Caco-2 (cell line): Measurements from ENCODE around the gene KLHL14. TPM values are rescaled to one million over a fixed set of nuclear protein-coding genes. Genes with fewer than 3 reads are reported as not detected.

Experiments
- BruUV-seq: library from RNA; stranded (reverse); fragments of 400-500 nt; replicated peaks from 2 replicates; lab custom pipeline; 2021; lab: Mats Ljungman, UMichigan
- CTCF ChIA-PET: fragments of 300-600 bp; sonication (Branson Sonifier 250); formaldehyde crosslinking; loops from one replicate; lab custom pipeline; 2022; ENCODE audit warnings: antibody characterized with exemption; lab: Charles Lee
- POLR2A ChIA-PET: fragments of 300-600 bp; sonication (Branson Sonifier 250); formaldehyde crosslinking; loops from one replicate; lab custom pipeline; 2022; ENCODE audit warnings: antibody characterized with exemption; lab: Charles Lee
- DNase-seq, 2 experiments: peaks; one replicate each; pipeline versions ENCODE4 v3.0.0 to v3.0.0-alpha.2; 2020 to 2022
- H3K27me3 ChIP-seq: replicated peaks from 2 replicates; pipeline ENCODE4 v1.6.0; 2011; ENCODE audit warnings: low read length; ENCODE audit not compliant: control insufficient read depth, insufficient read depth
- H3K36me3 ChIP-seq: 2 replicates; pipeline ENCODE4 v1.5.1; 2011; ENCODE audit warnings: low read length; ENCODE audit not compliant: control insufficient read depth, insufficient read depth
- H3K4me1 ChIP-seq: fragments of 250-450 bp; sonication (Bioruptor Pico); 2 replicates; pipeline ENCODE4 v1.5.1; 2020; ENCODE audit warnings: mild to moderate bottlenecking
- H3K4me3 ChIP-seq: 2 replicates; pipeline ENCODE4 v1.5.1; 2011; ENCODE audit warnings: low read depth, mild to moderate bottlenecking, control low read depth, low read length
- H3K9me3 ChIP-seq: fragments of 250-450 bp; sonication (Bioruptor Pico); 2 replicates; pipeline ENCODE4 v1.5.1; 2020; ENCODE audit warnings: mild to moderate bottlenecking, moderate library complexity
- H3K27ac Mint-ChIP-seq: one replicate; pipeline ENCODE4 v1.8.0; 2022; ENCODE audit warnings: mixed read lengths; ENCODE audit not compliant: unreplicated experiment
- H3K27me3 Mint-ChIP-seq: one replicate; pipeline ENCODE4 v1.8.0; 2022; ENCODE audit warnings: mixed read lengths; ENCODE audit not compliant: insufficient read depth, unreplicated experiment
- H3K36me3 Mint-ChIP-seq: one replicate; pipeline ENCODE4 v1.8.0; 2022; ENCODE audit warnings: mild to moderate bottlenecking, mixed read lengths; ENCODE audit not compliant: insufficient read depth, unreplicated experiment
- H3K4me1 Mint-ChIP-seq: one replicate; pipeline ENCODE4 v1.8.0; 2022; ENCODE audit warnings: low read depth, mixed read lengths; ENCODE audit not compliant: unreplicated experiment
- H3K4me3 Mint-ChIP-seq: one replicate; pipeline ENCODE4 v1.8.0; 2022; ENCODE audit warnings: mild to moderate bottlenecking, moderate library complexity, mixed read lengths; ENCODE audit not compliant: unreplicated experiment
- H3K9me3 Mint-ChIP-seq: one replicate; pipeline ENCODE4 v1.8.0; 2022; ENCODE audit warnings: mixed read lengths; ENCODE audit not compliant: unreplicated experiment
- CTCF ChIP-seq, 2 experiments: fragments of 200-600 bp in 1 of 2; IDR thresholded peaks; 1 replicate in 1 of 2; 2 replicates in 1 of 2; pipeline versions ENCODE4 v1.5.1 to v1.8.0; 2011 to 2022; ENCODE audit warnings: antibody characterized with exemption in 1 of 2, control low read depth in 1 of 2, inconsistent platforms in 1 of 2, low read depth in 1 of 2, low read length in 1 of 2, mild to moderate bottlenecking in 1 of 2, moderate library complexity in 1 of 2; ENCODE audit not compliant: insufficient read depth in 1 of 2, severe bottlenecking in 1 of 2, unreplicated experiment in 1 of 2
- intact Hi-C: fragments of 100-400 bp; cut with micrococcal nuclease; formaldehyde crosslinking; loops from one replicate; pipeline ENCODE4 v1.10.0; 2022; ENCODE audit not compliant: unreplicated experiment
- total RNA-seq: library from RNA; stranded (reverse); gene quantifications from 2 replicates; pipeline ENCODE4 v1.2.3, GENCODE V29; 2022

KLHL14 gene
- total RNA-seq, 1 experiment from 2014 or later = not detected

DNA sequence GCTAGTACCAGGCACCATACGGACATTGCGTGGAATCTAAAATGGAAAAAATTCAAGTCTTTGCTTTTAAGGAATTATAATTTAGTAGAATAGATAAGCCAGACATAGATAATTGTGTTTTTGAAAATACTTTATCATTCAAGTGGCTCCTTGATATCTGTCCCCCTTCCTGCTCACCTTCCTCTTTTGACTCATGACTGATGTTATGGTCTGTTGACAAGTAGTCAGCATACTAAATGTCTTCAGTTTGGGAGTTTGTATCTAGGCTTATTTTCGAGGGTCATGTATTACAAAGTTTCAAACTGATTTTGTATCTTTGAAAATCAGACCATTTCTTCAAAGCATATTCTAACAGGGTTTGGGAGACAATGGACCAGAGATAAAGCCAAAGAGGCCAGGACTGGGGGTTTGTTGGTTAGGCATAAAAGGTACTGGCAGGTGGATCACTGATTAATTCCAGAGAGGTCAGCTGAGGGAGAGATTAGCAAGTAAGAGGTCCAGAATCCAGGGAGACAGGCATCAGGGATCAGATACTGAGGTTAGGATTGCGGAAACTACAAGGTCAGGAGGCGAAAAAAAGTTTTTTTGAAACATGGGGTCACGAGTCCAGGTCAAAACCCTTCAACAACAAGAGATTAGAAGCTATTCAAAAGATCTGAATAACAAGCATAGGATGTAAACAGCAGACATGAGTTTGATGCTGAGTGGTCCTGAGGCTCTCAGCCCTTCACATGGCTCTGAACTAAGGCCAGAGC is 31.5 kb upstream of the KLHL14 start:
- H3K27me3 Mint-ChIP-seq = no peaks in the 10 kb centered on the region
- no peak overlapping the region for H3K27ac Mint-ChIP-seq

GRCh38 chr18:32803568-32803967 is 30.7 kb upstream of the KLHL14 start:
- Histone ChIP-seq H3K4me3 (no peak overlapping the region), H3K4me1 (no peaks in the 10 kb centered on the region), H3K27me3 (no peaks in the 10 kb centered on the region), H3K36me3 (no peaks in the 10 kb centered on the region), H3K9me3 (no peaks in the 10 kb centered on the region)
- Mint-ChIP-seq H3K27ac (no peak overlapping the region), H3K27me3 (no peaks in the 10 kb centered on the region), H3K4me3 (no peak overlapping the region), H3K4me1 (no peaks in the 10 kb centered on the region), H3K36me3 (no peaks in the 10 kb centered on the region), H3K9me3 (no peaks in the 10 kb centered on the region)
- CTCF ChIA-PET = no interaction called here
- TF ChIP-seq CTCF (IDR thresholded peaks at IDR 0.05; ENCODE audit: insufficient read depth in 1 of 2, low read depth in 1 of 2, low read length in 1 of 2, severe bottlenecking in 1 of 2, unreplicated experiment in 1 of 2) = no peak
- DNase-seq = no peak
- POLR2A ChIA-PET = no interaction called here
- intact Hi-C loops = no loop called here
- BruUV-seq = no TSS peak

More for the DNA sequence above, 31.5 kb upstream of the KLHL14 start:
- Histone ChIP-seq H3K27me3 (no peaks in the 10 kb centered on the region), H3K9me3 (no peaks in the 10 kb centered on the region), H3K4me3 (no peak overlapping the region), H3K4me1 (no peaks in the 10 kb centered on the region), H3K36me3 (no peaks in the 10 kb centered on the region)
- Mint-ChIP-seq H3K36me3 (no peaks in the 10 kb centered on the region), H3K4me1 (no peaks in the 10 kb centered on the region), H3K9me3 (no peaks in the 10 kb centered on the region), H3K4me3 (no peak overlapping the region)
- BruUV-seq = no TSS peak
- no peak for TF ChIP-seq CTCF (IDR thresholded peaks at IDR 0.05; ENCODE audit: insufficient read depth in 1 of 2, low read depth in 1 of 2, low read length in 1 of 2, severe bottlenecking in 1 of 2, unreplicated experiment in 1 of 2)
- intact Hi-C loops = no loop called here
- no peak for DNase-seq
- POLR2A ChIA-PET = no interaction called here
- CTCF ChIA-PET = no interaction called here

DNA sequence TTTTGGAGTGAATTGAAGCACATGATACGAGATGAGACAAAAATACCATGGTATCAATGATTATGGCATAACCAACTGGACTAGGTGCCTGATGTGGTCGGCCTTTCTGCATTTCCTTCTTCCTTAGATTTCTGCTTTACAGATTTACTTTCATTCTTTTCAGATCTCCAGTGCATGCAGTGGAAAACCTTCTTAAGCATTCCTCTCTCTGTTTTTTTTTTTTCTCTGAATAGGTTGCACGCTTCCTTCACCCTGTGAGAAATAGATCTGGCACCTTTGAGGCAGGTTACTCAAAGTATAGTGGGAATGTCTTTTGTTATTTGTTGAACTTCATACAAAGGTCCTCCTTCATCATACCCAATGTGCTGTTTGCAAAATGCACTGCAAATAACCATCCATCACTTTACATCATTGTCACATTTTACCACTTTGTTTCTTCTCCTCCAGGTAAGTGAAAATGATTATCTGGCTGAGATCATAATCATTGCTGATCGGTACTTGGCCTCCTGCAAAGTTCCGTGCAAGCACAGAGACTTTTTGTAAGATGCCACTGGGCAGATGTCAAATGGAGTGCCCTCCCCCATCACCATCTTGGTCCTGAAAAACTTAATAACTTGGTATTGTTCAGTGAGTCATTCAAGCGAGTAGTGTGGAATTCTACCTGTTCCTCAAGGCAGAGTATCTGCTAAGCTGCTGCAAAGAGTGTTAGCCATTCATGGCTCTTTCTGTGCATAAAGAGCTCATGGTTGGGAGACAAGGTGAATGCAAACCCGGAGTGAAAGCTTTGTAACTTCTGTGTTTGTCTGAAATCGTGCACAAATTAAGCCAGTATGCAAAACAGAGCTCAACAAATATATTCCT is 30.0 kb upstream of the KLHL14 start:
- no peak for DNase-seq
- intact Hi-C loops = no loop called here
- POLR2A ChIA-PET = no interaction called here
- Histone ChIP-seq H3K4me1 (no peaks in the 10 kb centered on the region), H3K27me3 (no peaks in the 10 kb centered on the region), H3K4me3 (no peak overlapping the region), H3K36me3 (no peaks in the 10 kb centered on the region), H3K9me3 (no peaks in the 10 kb centered on the region)
- TF ChIP-seq CTCF (IDR thresholded peaks at IDR 0.05; ENCODE audit: insufficient read depth in 1 of 2, low read depth in 1 of 2, low read length in 1 of 2, severe bottlenecking in 1 of 2, unreplicated experiment in 1 of 2) = no peak
- no peaks in the 10 kb centered on the region for H3K9me3 Mint-ChIP-seq
- no peaks in the 10 kb centered on the region for H3K36me3 Mint-ChIP-seq
- H3K4me1 Mint-ChIP-seq = no peaks in the 10 kb centered on the region
- no peak overlapping the region for H3K27ac Mint-ChIP-seq
- CTCF ChIA-PET = no interaction called here
- H3K27me3 Mint-ChIP-seq = no peaks in the 10 kb centered on the region
- BruUV-seq = no TSS peak
- no peak overlapping the region for H3K4me3 Mint-ChIP-seq
